ENCODE results near the gene CNKSR3. TPM values are rescaled to one million over a fixed set of nuclear protein-coding genes. Genes with fewer than 3 reads are reported as not detected.

The CNKSR3 gene
- polyA plus RNA-seq, 2 donors: 12.0 to 12.9 TPM

DNA sequence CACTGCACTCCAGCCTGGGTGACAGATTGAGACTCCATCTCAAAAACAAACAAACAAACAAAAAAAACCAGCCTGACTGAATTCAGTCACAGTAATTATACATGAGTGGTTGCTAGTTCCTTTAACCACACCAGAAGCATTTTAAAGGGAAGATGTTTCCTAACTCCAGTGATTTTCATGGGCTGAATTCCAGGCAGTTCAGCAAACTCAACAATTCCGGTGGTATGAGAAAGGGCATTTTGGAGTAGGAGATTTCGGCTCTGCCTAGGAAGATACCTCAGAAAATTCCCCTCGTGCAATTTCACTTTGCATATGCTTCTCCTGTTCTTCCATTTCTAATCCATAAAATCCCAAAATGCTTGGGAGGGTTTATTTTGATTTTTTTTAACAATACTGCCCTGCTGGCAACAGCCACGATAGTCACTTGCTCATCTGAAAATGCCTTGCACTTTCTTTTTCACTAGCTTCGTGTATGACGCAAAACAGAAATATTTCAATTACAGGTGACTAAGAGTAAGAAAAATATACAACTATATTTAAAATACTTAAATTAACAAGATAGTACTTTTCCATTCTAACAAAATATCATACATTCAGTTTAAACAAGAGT is 105.6 kb downstream of the CNKSR3 start:
- no peaks in the 10 kb centered on the region for H3K9me3 ChIP-seq (ENCODE audit: control insufficient read depth in 2 of 2, insufficient read depth in 1 of 2, low read depth in 1 of 2, low read length in 1 of 2)

DNA sequence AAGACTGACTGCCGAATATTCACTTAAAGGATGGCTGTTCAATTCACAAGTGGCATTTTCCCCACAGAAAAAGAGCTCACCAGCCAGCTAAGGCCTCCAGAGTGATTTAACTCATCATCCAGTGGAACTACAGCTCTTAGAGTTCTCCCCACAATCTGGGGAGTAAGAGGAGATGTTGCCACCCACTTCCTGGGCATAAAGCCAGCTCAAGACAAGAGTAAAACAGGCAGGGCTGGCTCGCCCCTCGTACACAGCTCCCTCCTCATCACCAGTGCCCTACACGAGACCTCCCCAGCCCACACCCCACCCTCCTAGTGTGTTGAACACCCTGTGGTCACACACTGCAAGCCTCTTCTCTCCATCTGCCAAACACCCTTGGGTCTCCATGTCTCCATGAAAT is 106.7 kb downstream of the CNKSR3 start:
- 33 to 36% methylated on average over 4 of the region's 4 CpGs for WGBS, 2 donors
- no peaks in the 10 kb centered on the region for H3K9me3 ChIP-seq (ENCODE audit: control insufficient read depth in 2 of 2, insufficient read depth in 1 of 2, low read depth in 1 of 2, low read length in 1 of 2)
- no peaks in the 10 kb centered on the region for H3K27me3 ChIP-seq (ENCODE audit: control insufficient read depth in 1 of 2, insufficient read depth in 2 of 2, low read length in 2 of 2)
- peaks cover 0 to 8% of the 10 kb centered on the region in 2 donors for H3K36me3 ChIP-seq (ENCODE audit: control insufficient read depth in 2 of 2, insufficient read depth in 2 of 2, low read length in 1 of 2)
- peak overlapping the region; percentile 48 to 71 for H3K27ac ChIP-seq (ENCODE audit: low read depth in 2 of 2, low read length in 1 of 2)
- H3K4me1 ChIP-seq (ENCODE audit: control insufficient read depth in 2 of 2, insufficient read depth in 2 of 2, low read length in 1 of 2): peaks cover 0 to 3% of the 10 kb centered on the region in 2 donors
- H3K4me3 ChIP-seq (ENCODE audit: low read depth in 1 of 2, low read length in 2 of 2): no peak overlapping the region

More for the DNA sequence above, 105.6 kb downstream of the CNKSR3 start:
- WGBS, 2 donors: 68 to 77% methylated on average over 6 of the region's 6 CpGs
- Histone ChIP-seq H3K4me1 (ENCODE audit: control insufficient read depth in 2 of 2, insufficient read depth in 2 of 2, low read length in 1 of 2) (peaks cover 0 to 3% of the 10 kb centered on the region in 2 donors), H3K27ac (ENCODE audit: low read depth in 2 of 2, low read length in 1 of 2) (no peak overlapping the region), H3K27me3 (ENCODE audit: control insufficient read depth in 1 of 2, insufficient read depth in 2 of 2, low read length in 2 of 2) (no peaks in the 10 kb centered on the region), H3K4me3 (ENCODE audit: low read depth in 1 of 2, low read length in 2 of 2) (no peak overlapping the region), H3K36me3 (ENCODE audit: control insufficient read depth in 2 of 2, insufficient read depth in 2 of 2, low read length in 1 of 2) (peaks cover 0 to 8% of the 10 kb centered on the region in 2 donors)

DNA sequence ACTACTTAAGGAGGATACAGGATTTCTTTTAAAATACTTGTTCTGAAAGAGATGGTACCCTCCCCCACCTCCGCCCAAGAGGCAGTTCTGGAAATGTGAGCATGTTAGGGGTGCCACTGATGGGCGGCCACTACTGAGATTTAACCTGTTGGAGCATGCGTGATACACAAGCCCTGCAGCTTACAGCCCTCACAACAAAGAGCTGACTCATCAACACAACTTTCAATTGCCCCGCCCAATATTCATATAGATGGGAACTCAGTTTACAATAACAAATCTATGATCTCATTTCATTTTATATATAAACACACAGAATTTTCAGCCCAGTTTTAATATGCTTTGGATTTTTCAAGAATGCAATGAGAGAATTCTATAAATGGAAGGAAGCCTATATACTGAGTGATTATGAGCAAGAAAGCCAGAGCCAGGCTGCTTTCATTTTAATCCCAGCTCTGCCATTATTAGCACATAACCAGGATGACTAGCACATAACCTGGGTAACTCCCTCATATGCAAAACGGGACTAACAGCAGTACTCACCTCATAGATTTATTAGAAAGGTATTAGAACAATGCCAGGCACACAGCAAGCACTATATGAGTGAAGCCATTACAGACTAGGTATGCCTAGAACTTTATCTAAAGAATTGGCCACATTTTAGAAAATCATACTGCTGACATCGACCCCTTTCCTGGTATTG is 108.3 kb downstream of the CNKSR3 start:
- Histone ChIP-seq H3K9me3 (ENCODE audit: control insufficient read depth in 2 of 2, insufficient read depth in 1 of 2, low read depth in 1 of 2, low read length in 1 of 2) (no peaks in the 10 kb centered on the region), H3K27ac (ENCODE audit: low read depth in 2 of 2, low read length in 1 of 2) (peak overlapping the region in 1 of 2 donors; percentile 10), H3K27me3 (ENCODE audit: control insufficient read depth in 1 of 2, insufficient read depth in 2 of 2, low read length in 2 of 2) (no peaks in the 10 kb centered on the region), H3K36me3 (ENCODE audit: control insufficient read depth in 2 of 2, insufficient read depth in 2 of 2, low read length in 1 of 2) (peaks cover 0 to 8% of the 10 kb centered on the region in 2 donors), H3K4me3 (ENCODE audit: low read depth in 1 of 2, low read length in 2 of 2) (no peak overlapping the region), H3K4me1 (ENCODE audit: control insufficient read depth in 2 of 2, insufficient read depth in 2 of 2, low read length in 1 of 2) (peaks cover 0 to 3% of the 10 kb centered on the region in 2 donors)
- 56 to 75% methylated on average over 6 of the region's 6 CpGs for WGBS, 2 donors

DNA sequence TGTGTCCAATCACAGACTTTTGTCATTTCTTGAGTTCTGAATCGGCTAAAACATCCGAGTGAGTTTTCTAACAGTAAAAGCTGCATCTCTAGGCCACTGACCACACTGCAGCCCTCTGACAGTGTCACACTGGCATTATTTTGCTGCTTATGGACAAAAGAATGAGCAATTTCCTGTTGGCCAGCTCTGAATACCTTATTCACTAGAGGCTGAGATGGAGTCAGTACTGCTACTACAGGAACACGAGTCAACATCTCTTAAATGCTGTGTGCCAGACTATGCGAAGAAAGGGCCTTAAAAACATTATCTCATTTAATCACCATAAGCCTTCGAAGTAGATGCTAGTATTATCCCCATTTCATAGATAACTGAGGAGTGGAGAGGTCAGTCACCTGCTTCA is 111.4 kb downstream of the CNKSR3 start:
- 87 to 88% methylated on average over 5 of the region's 5 CpGs for WGBS, 2 donors
- H3K27ac ChIP-seq (ENCODE audit: low read depth in 2 of 2, low read length in 1 of 2): no peak overlapping the region
- no peaks in the 10 kb centered on the region for H3K9me3 ChIP-seq (ENCODE audit: control insufficient read depth in 2 of 2, insufficient read depth in 1 of 2, low read depth in 1 of 2, low read length in 1 of 2)
- H3K36me3 ChIP-seq (ENCODE audit: control insufficient read depth in 2 of 2, insufficient read depth in 2 of 2, low read length in 1 of 2): no peaks in the 10 kb centered on the region
- no peak overlapping the region for H3K4me3 ChIP-seq (ENCODE audit: low read depth in 1 of 2, low read length in 2 of 2)
- H3K27me3 ChIP-seq (ENCODE audit: control insufficient read depth in 1 of 2, insufficient read depth in 2 of 2, low read length in 2 of 2): no peaks in the 10 kb centered on the region
- peaks cover 0 to 3% of the 10 kb centered on the region in 2 donors for H3K4me1 ChIP-seq (ENCODE audit: control insufficient read depth in 2 of 2, insufficient read depth in 2 of 2, low read length in 1 of 2)

DNA sequence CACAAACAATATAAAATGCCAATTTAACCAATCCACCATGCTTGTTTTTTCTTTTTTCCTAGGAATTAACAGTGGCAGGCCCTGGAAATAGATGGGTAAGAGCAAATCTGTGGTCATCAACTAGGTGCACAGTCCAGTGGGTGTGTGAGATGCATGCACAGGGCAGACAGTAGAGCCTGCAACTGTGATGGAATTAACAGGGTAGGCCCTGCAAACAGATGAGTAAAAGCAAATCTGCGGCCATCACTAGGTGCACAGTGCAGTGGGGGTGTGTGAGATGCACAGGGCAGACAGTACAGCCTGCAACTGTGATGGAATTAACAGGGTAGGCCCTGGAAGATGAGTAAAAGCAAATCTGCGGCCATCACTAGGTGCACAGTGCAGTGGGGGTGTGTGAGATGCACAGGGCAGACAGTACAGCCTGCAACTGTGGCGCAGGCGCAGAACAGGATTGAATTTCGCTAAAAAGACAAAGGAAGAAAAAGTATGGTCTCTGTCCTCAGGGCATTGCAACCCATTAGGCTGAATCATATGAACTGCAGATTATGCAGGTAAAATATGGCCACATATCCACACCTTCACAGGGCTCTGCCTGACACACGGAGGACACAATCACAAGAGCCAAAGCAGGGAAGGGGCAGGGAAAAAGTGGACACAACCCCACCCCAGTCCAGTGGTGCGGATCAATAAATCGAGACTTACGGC is 112.8 kb downstream of the CNKSR3 start:
- H3K4me1 ChIP-seq (ENCODE audit: control insufficient read depth in 2 of 2, insufficient read depth in 2 of 2, low read length in 1 of 2): no peaks in the 10 kb centered on the region
- no peaks in the 10 kb centered on the region for H3K36me3 ChIP-seq (ENCODE audit: control insufficient read depth in 2 of 2, insufficient read depth in 2 of 2, low read length in 1 of 2)
- no peaks in the 10 kb centered on the region for H3K9me3 ChIP-seq (ENCODE audit: control insufficient read depth in 2 of 2, insufficient read depth in 1 of 2, low read depth in 1 of 2, low read length in 1 of 2)
- no peak overlapping the region for H3K4me3 ChIP-seq (ENCODE audit: low read depth in 1 of 2, low read length in 2 of 2)
- H3K27ac ChIP-seq (ENCODE audit: low read depth in 2 of 2, low read length in 1 of 2): no peak overlapping the region
- no peaks in the 10 kb centered on the region for H3K27me3 ChIP-seq (ENCODE audit: control insufficient read depth in 1 of 2, insufficient read depth in 2 of 2, low read length in 2 of 2)
- WGBS, 2 donors: 92 to 96% methylated on average over 9 of the region's 9 CpGs

DNA sequence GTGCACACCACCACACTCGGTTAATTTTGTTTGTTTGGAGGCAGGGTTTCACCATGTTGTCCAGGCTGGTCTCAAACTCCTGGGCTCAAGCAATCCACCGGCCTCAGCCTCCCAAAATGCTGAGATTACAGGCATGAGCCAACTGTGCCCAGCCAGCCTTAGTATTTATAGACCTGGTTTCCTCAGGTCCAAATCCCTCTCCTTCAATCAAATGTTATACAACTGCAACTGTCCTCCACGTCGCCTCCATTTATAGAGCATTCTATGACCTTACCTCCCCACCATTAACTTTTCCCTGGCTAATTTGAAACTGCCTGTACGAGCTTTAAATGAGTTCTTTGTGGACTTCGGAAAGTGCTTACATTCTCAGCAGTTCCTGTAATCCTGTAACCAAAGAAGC is 114.6 kb downstream of the CNKSR3 start:
- Histone ChIP-seq H3K27ac (ENCODE audit: low read depth in 2 of 2, low read length in 1 of 2) (no peak overlapping the region), H3K36me3 (ENCODE audit: control insufficient read depth in 2 of 2, insufficient read depth in 2 of 2, low read length in 1 of 2) (no peaks in the 10 kb centered on the region), H3K4me3 (ENCODE audit: low read depth in 1 of 2, low read length in 2 of 2) (no peak overlapping the region), H3K4me1 (ENCODE audit: control insufficient read depth in 2 of 2, insufficient read depth in 2 of 2, low read length in 1 of 2) (no peaks in the 10 kb centered on the region), H3K27me3 (ENCODE audit: control insufficient read depth in 1 of 2, insufficient read depth in 2 of 2, low read length in 2 of 2) (no peaks in the 10 kb centered on the region), H3K9me3 (ENCODE audit: control insufficient read depth in 2 of 2, insufficient read depth in 1 of 2, low read depth in 1 of 2, low read length in 1 of 2) (no peaks in the 10 kb centered on the region)
- 92 to 93% methylated on average over 6 of the region's 6 CpGs for WGBS, 2 donors

DNA sequence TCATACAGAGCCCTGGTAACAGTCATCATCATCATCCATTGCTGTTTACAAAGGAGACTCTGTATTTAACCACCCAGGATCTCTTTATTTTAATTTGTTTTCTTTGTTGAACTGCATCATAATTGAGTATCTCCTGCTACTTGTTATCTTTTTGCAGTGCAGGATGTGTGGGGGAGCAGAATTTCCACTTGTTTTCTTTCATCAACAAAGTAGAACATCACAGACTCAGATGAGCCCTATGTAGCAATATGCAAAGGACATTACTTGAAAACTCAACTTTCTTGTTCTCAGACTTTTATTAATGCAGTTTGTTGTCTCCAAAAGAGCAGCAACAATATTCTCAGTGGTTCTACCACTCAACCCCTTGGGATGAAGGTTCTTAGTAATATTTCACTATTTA is 115.2 kb downstream of the CNKSR3 start:
- no peak overlapping the region for H3K4me3 ChIP-seq (ENCODE audit: low read depth in 1 of 2, low read length in 2 of 2)
- no peaks in the 10 kb centered on the region for H3K27me3 ChIP-seq (ENCODE audit: control insufficient read depth in 1 of 2, insufficient read depth in 2 of 2, low read length in 2 of 2)
- no peaks in the 10 kb centered on the region for H3K4me1 ChIP-seq (ENCODE audit: control insufficient read depth in 2 of 2, insufficient read depth in 2 of 2, low read length in 1 of 2)
- no peaks in the 10 kb centered on the region for H3K9me3 ChIP-seq (ENCODE audit: control insufficient read depth in 2 of 2, insufficient read depth in 1 of 2, low read depth in 1 of 2, low read length in 1 of 2)
- H3K36me3 ChIP-seq (ENCODE audit: control insufficient read depth in 2 of 2, insufficient read depth in 2 of 2, low read length in 1 of 2): no peaks in the 10 kb centered on the region
- no peak overlapping the region for H3K27ac ChIP-seq (ENCODE audit: low read depth in 2 of 2, low read length in 1 of 2)

DNA sequence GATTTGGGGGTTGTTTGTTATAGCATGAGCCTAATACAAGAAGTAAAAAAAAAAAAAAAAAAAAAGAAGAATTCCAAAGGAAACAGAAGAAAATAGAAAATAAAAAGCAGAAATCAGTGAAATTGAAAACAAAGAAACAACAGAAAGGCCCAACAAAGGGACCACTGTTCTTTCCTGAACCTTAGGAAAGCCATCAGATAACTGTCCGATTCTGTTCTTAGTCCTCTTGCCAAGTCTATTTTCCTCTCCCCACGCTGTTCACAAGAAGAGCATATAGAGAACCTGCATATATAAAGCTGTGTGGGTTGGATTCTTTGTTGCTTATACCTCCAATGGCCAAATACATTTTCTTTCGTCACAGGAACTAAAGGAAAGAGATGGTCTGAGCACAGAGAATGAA is 115.9 kb downstream of the CNKSR3 start:
- 78 to 85% methylated on average over 3 of the region's 3 CpGs for WGBS, 2 donors
- Histone ChIP-seq H3K4me3 (ENCODE audit: low read depth in 1 of 2, low read length in 2 of 2) (no peak overlapping the region), H3K4me1 (ENCODE audit: control insufficient read depth in 2 of 2, insufficient read depth in 2 of 2, low read length in 1 of 2) (no peaks in the 10 kb centered on the region), H3K36me3 (ENCODE audit: control insufficient read depth in 2 of 2, insufficient read depth in 2 of 2, low read length in 1 of 2) (no peaks in the 10 kb centered on the region), H3K27ac (ENCODE audit: low read depth in 2 of 2, low read length in 1 of 2) (no peak overlapping the region), H3K9me3 (ENCODE audit: control insufficient read depth in 2 of 2, insufficient read depth in 1 of 2, low read depth in 1 of 2, low read length in 1 of 2) (no peaks in the 10 kb centered on the region), H3K27me3 (ENCODE audit: control insufficient read depth in 1 of 2, insufficient read depth in 2 of 2, low read length in 2 of 2) (no peaks in the 10 kb centered on the region)

DNA sequence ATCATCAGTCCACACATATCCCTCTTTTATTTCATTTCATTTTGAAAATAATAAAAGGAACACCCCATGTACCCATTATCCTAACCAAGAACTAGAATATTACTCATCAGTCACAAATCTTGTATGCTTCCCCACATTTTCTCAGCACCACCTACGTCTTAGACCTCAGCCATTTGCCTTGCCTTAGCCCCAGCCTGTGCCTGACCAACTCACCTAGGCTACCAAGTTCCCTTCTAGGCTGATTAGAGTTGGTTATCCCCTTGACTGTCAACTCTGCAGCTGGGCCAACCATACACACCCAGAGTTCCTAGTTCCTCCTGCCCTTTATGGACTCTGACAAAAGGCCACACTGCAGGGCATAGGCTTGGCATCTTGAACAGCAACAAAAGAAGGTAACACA is 120.5 kb downstream of the CNKSR3 start:
- Histone ChIP-seq H3K27me3 (ENCODE audit: control insufficient read depth in 1 of 2, insufficient read depth in 2 of 2, low read length in 2 of 2) (no peaks in the 10 kb centered on the region), H3K36me3 (ENCODE audit: control insufficient read depth in 2 of 2, insufficient read depth in 2 of 2, low read length in 1 of 2) (no peaks in the 10 kb centered on the region), H3K27ac (ENCODE audit: low read depth in 2 of 2, low read length in 1 of 2) (no peak overlapping the region), H3K9me3 (ENCODE audit: control insufficient read depth in 2 of 2, insufficient read depth in 1 of 2, low read depth in 1 of 2, low read length in 1 of 2) (no peaks in the 10 kb centered on the region), H3K4me1 (ENCODE audit: control insufficient read depth in 2 of 2, insufficient read depth in 2 of 2, low read length in 1 of 2) (no peaks in the 10 kb centered on the region), H3K4me3 (ENCODE audit: low read depth in 1 of 2, low read length in 2 of 2) (no peak overlapping the region)
- 74 to 88% methylated on average over 1 of the region's 1 CpG for WGBS, 2 donors
